AG04450 (cell line): ENCODE data around the gene ACOXL. TPM values are rescaled to one million over a fixed set of nuclear protein-coding genes. Genes with fewer than 3 reads are reported as not detected.

ENCODE experiments used
- CTCF ChIA-PET: fragments of 300-600, 350-600 bp; formaldehyde crosslinking; extraction: SDS; loops from one replicate; lab custom pipeline; 2022; ENCODE audit warnings: antibody characterized with exemption, inconsistent platforms; lab: Charles Lee
- POLR2A ChIA-PET: fragments of 350-600 bp; formaldehyde crosslinking; extraction: SDS; loops from one replicate; lab custom pipeline; 2021; ENCODE audit warnings: antibody characterized with exemption, inconsistent platforms; lab: Yijun Ruan, JAX
- DNase-seq: peaks from one replicate; pipeline ENCODE4 v3.0.0-alpha.2; 2011; ENCODE audit warnings: low read depth, low spot score
- H3K27ac ChIP-seq: one replicate; pipeline ENCODE4 v1.5.1; 2012; ENCODE audit warnings: low read depth, low read length, control low read depth
- H3K27me3 ChIP-seq: one replicate; pipeline ENCODE4 v1.6.0; 2012; ENCODE audit warnings: low read length; ENCODE audit not compliant: control insufficient read depth, insufficient read depth
- H3K4me3 ChIP-seq: 2 replicates; pipeline ENCODE4 v1.5.1; 2011; ENCODE audit warnings: mild to moderate bottlenecking, low read depth, low read length, control low read depth
- H3K9me3 ChIP-seq: 2 replicates; pipeline ENCODE4 v1.5.1; 2012; ENCODE audit warnings: low read length; ENCODE audit not compliant: control insufficient read depth, insufficient read depth
- CTCF ChIP-seq: IDR thresholded peaks from 2 replicates; pipeline ENCODE4 v1.5.1; 2011; ENCODE audit warnings: low read depth, low read length, control low read depth, inconsistent platforms
- polyA plus RNA-seq: library from polyadenylated mRNA; depleted of rRNA; stranded (reverse); fragments of >200 nt; gene quantifications from 2 replicates; pipeline ENCODE4 v1.2.3, GENCODE V29; 2011

Gene ACOXL
- polyA plus RNA-seq, 1 experiment = not detected

DNA sequence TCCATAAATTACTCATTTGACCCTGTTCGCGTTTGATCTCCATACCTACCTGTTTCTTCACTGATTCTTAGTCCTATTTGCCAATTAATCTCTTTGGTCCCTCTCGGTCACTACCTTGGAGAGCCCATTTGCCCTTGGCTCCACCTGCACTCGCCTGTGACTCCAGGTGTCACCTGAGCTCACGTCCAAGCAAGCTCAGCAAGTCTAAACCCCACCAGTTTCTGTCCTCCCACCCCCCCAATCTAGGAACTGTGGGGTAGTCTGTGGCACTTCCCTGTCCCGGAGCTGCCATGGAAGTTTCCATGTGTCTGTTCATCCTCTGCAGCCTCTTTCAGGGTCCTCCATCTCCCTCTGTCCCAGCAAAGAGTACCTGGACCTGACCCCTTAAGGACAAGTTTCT, 320.2 kb downstream of the ACOXL start:
- Histone ChIP-seq H3K9me3 (no peaks in the 10 kb centered on the region), H3K27ac (no peak overlapping the region), H3K27me3 (peaks cover 43% of the 10 kb centered on the region), H3K4me3 (no peak overlapping the region)
- DNase-seq = no peak
- no peak for TF ChIP-seq CTCF
- CTCF ChIA-PET = no interaction called here
- POLR2A ChIA-PET = no interaction called here

GRCh38 chr2:111053266-111053665, 320.9 kb downstream of the ACOXL start:
- TF ChIP-seq CTCF = no peak
- H3K4me3 ChIP-seq = no peak overlapping the region
- H3K27me3 ChIP-seq = peaks cover 47% of the 10 kb centered on the region
- POLR2A ChIA-PET = no interaction called here
- no peak for DNase-seq
- H3K27ac ChIP-seq = no peak overlapping the region
- H3K9me3 ChIP-seq = no peaks in the 10 kb centered on the region
- CTCF ChIA-PET = no interaction called here

DNA sequence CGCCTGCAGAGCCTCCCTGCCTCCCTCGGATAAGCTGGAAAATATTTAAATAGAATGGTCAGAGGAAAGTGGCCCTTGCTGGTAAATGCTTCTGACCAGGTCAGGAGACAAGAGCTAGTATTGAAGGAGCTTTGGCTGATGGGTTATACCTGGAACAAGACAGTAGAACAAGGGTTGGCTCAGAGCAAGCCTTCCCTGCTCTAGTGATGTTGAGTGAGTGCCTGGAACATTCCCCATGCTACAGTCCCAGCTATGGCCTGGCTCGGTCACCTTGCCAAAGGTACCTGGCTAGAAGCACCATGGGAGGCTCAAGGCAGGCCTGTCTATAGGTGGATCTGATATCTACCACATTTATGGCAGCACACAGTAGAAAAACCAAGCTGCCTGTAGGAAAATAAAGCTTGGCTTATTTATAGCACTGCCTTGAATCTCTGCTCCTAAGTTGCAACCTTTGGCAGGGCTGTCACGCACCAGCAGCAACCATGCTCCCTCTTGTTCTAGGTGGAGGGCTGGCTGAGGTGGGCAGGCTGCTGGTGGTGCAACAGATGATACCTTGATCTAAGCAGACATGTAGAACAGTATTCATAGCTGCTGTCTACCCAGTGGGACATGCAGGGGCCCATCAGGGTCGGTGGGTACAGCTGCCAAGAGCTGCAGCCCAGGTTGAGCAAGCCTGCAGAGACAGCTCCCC, 321.6 kb downstream of the ACOXL start:
- no peak for DNase-seq
- ChIA-PET POLR2A (no interaction called here), CTCF (no interaction called here)
- Histone ChIP-seq H3K9me3 (no peaks in the 10 kb centered on the region), H3K4me3 (no peak overlapping the region), H3K27ac (no peak overlapping the region), H3K27me3 (peaks cover 43% of the 10 kb centered on the region)
- TF ChIP-seq CTCF = no peak

GRCh38 chr2:111054791-111055691, 322.7 kb downstream of the ACOXL start:
- no peak for DNase-seq
- Histone ChIP-seq H3K27ac (no peak overlapping the region), H3K4me3 (no peak overlapping the region), H3K27me3 (peaks cover 39% of the 10 kb centered on the region), H3K9me3 (no peaks in the 10 kb centered on the region)
- no peak for TF ChIP-seq CTCF
- ChIA-PET CTCF (no interaction called here), POLR2A (no interaction called here)

DNA sequence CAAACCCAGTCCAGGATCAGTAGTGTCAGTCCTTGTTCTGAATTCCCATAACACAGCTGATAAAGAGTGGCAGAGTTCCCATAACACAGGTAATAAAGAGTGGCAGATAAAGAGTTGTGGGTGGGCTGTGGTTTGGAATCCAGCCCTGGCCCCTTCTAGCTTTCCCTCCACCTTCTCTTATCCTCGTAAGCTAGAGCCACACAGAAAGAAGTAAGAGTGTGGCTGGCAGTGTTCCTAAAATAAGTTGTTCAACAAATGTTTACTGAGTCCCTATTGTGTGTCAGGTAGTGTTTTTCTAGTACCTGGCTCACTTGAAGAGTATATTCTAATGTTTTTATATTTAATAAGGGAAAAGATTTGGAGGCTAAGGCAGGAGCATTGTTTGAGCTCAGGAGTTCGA, 323.4 kb downstream of the ACOXL start:
- CTCF ChIA-PET = no interaction called here
- Histone ChIP-seq H3K27ac (no peak overlapping the region), H3K27me3 (peaks cover 36% of the 10 kb centered on the region), H3K4me3 (no peak overlapping the region), H3K9me3 (no peaks in the 10 kb centered on the region)
- DNase-seq = no peak
- TF ChIP-seq CTCF = no peak
- POLR2A ChIA-PET = no interaction called here
